ENCODE results near the gene RFX8.
"Not testable (repeated sequence)": the region's sequence is repeated elsewhere in the genome, so short reads cannot be mapped to it uniquely, and the experiment has no call there.

GRCh38 chr2:101505276-101505675, 30.4 kb upstream of the RFX8 start:
- TF ChIP-seq POLR2AphosphoS5, POLR2A, TAF1, SPI1 (IDR thresholded peaks at IDR 0.05; ENCODE audit: low read depth, low read length): not testable (repeated sequence)

Data from GM12891 (cell line).